ENCODE data around the gene ELOVL4. TPM values are rescaled to one million over a fixed set of nuclear protein-coding genes. Genes with fewer than 3 reads are reported as not detected.

Gene ELOVL4
- 1.2 and 1.3 TPM in 2 replicates for total RNA-seq (2014; rRNA removed; shearing (Covaris generic))

DNA sequence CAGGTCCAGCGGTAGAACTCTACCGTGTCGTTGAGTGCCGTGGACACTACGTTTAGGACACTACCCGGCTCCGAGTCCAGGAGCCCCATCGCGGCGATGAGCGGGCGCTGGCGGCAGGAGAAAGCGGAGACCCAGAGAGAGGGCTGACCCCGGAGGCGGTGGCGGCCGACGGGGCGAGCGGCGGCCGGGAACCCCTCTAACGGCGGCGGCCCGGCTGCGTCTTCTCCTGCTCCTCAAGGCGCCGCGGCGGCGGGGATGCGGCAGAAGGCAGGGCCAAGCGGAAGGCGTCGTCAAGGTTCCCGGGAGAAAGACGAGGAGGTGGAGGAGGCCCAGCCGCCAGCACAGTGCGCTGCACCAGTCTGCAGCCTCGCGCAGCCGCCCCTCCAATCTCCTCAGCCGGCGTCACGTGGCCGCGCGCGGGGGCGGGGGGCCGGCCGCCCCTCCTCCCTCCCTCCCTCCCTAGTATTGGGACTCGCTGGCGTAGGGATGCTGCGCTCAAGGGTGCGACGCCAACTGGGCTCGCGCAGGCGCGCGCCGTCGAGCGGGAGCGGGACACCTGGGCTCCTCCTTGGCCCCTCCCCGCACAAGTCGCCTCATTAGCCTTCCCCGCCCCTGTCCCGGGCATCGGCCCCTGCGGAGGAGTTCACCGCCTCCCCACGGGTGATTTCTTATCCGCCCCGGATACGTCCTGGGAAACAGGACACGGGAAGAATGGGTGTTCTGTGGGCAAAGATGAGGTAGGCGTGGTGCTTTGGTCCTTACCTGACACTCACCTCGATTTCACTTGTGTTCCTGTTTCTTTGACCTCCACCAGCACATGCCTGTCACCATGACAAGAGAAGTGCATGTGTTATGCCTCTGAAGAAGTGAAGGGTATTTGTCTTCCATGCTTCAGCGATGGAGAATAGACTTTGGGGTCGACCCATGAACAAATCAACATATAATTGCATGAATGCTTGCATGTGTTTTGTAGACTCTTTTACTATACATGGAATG, at the start of gene ELOVL4:
Gene ELOVL4 (minus strand): TSS at position 363 of the 996 bp plus-strand sequence. CDS start 274 bp downstream, at position 89.
- Histone ChIP-seq H3K36me3 (no peaks in the 10 kb centered on the region), H3K27ac (no peak within 1 kb of the TSS), H3K9me3 (replicated peaks) (no peaks in the 10 kb centered on the region), H3K27me3 (replicated peaks) (peaks cover 28% of the 10 kb centered on the region), H3K4me1 (replicated peaks) (peaks cover 13% of the 10 kb centered on the region; the same call in 1 of the 2 replicates), H3K4me3 (peak within 1 kb of the TSS; percentile 39)
- DNase-seq (ENCODE audit: low read depth in 1 of 2, low spot score in 2 of 2) = peak; percentile 36 to 51

DNA sequence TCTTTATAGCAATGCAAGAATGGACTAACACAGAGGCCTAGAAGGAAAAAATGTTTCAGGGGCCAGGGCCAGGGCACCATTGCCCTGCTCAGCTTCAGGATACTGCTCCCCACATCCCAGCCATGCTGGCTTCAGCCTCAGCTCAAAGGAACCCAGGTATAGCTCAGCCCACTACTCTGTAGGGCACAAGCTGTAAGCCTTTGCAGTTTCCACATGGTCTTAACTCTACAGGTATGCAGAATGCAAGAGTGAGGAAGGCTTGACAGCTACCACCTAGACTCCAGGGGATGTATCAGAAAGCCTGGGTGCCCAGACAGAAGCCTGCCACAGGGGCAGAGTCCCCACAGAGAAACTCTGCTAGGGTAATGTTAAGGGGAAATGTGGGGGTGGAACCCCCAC, 46.6 kb upstream of the ELOVL4 start:
- H3K9me3 ChIP-seq (replicated peaks) = no peaks in the 10 kb centered on the region
- DNase-seq (ENCODE audit: low read depth in 1 of 2, low spot score in 2 of 2) = no peak
- H3K4me3 ChIP-seq = no peak overlapping the region
- H3K27me3 ChIP-seq (replicated peaks) = no peaks in the 10 kb centered on the region; the same call in 1 of the 2 replicates
- no peaks in the 10 kb centered on the region for H3K36me3 ChIP-seq
- no peaks in the 10 kb centered on the region for H3K4me1 ChIP-seq (replicated peaks)
- no peak overlapping the region for H3K27ac ChIP-seq

DNA sequence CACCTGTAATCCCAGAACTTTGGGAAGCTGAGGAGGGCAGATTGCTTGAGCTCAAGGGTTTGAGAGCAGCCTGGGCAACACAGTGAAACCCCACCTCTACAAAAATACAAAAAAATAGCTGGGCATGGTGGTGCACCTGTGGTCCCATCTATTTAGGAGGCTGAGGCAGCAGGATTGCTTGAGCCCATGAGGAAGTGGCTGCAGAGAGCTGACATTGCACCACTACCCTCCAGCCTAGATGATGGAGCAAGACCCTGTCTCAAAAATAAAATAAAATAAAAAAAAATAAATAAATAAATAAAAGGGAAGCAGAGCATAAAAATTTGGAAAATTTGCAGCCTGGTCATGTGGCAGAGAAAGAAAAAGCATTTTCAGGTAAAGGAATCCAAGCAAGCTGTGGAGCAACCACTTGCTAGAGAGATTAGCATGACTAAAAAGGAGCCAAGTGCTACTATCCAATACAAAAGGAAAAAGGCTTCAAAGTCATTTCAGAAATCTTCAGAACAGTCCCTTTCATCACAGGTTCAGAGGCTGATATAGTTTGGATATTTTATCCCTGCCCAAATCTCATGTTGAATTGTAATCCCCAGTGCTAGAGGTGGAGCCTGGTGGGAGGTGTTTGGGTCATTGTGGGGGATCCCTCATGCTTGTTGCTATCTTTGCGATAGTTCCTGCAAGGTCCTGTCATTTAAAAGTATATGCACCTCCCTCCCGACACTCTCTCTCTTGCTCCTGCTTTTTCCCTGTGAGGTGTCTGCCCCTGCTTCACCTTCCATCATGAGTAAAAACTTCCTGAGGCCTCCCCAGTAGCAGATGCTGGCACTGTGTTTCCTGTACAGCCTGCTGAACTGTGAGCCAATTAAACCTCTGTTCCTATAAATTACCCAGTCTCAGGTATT, 45.9 kb upstream of the ELOVL4 start:
- Histone ChIP-seq H3K27me3 (replicated peaks) (no peaks in the 10 kb centered on the region; the same call in 1 of the 2 replicates), H3K36me3 (no peaks in the 10 kb centered on the region), H3K27ac (no peak overlapping the region), H3K4me3 (no peak overlapping the region), H3K9me3 (replicated peaks) (no peaks in the 10 kb centered on the region), H3K4me1 (replicated peaks) (no peaks in the 10 kb centered on the region)
- DNase-seq (ENCODE audit: low read depth in 1 of 2, low spot score in 2 of 2) = no peak

DNA sequence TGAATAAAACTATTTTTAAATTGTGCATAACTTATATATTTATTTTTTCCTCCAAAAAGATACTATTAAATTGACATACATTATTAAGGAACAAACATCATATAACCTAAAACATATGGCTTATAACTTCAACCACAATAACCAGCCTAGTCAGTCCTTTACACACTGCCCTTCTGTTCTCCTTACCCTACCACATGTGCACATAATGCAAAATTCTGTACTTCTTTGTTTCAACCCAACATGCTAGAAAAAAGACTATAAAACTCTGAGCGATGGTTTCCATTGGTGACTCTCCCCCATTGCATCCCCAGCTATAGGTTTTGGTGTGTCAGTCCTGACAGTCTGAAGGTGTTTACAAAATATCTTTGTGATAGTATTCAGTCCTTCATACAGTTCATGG, 42.3 kb upstream of the ELOVL4 start:
- H3K4me1 ChIP-seq (replicated peaks) = no peaks in the 10 kb centered on the region
- no peaks in the 10 kb centered on the region for H3K36me3 ChIP-seq
- H3K9me3 ChIP-seq (replicated peaks) = no peaks in the 10 kb centered on the region
- no peak for DNase-seq (ENCODE audit: low read depth in 1 of 2, low spot score in 2 of 2)
- H3K27ac ChIP-seq = no peak overlapping the region
- H3K4me3 ChIP-seq = no peak overlapping the region
- no peaks in the 10 kb centered on the region; the same call in 1 of the 2 replicates for H3K27me3 ChIP-seq (replicated peaks)

DNA sequence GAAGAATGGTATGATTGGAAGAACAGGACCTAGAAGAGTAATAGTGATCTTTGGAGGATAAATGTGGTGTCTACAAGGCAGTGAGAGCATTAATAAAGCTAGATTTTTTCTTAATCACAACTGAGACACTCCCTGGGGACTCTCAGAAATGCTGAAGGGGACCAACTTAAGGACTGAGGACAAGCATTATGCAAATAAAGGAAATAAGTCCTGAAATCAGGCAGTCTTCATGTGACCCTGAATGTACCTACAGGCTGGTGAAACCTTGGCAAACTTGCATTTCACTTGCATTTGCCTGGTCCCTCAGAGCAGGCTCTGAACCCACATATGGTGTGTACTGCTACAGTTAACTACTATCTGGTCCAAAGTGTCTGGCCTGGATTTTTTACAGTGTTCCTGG, 37.8 kb upstream of the ELOVL4 start:
- Histone ChIP-seq H3K4me1 (replicated peaks) (no peaks in the 10 kb centered on the region), H3K9me3 (replicated peaks) (no peaks in the 10 kb centered on the region), H3K4me3 (no peak overlapping the region), H3K27ac (no peak overlapping the region), H3K27me3 (replicated peaks) (no peaks in the 10 kb centered on the region; the same call in 1 of the 2 replicates), H3K36me3 (no peaks in the 10 kb centered on the region)
- DNase-seq (ENCODE audit: low read depth in 1 of 2, low spot score in 2 of 2) = no peak

DNA sequence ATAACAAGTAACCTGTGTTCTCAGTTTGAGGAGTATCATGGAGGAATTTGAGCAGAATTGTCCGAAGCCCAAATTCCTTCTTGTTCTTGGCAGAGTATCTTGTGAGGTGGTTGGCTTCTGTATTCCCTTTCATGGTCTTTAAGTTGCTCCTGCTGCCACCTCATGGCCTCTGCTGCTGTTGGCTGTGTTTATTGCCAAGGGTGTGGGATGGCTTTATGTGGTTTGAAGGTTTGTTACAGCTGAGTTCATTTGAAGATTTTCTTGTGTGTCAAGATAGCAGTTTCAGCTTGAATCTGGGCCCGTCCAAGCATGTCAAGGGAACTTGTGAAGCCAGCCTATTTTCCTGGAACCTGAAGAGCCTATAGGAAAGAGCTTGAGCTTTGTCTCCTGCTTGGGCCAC, 36.9 kb upstream of the ELOVL4 start:
- no peak overlapping the region for H3K27ac ChIP-seq
- H3K4me1 ChIP-seq (replicated peaks) = no peaks in the 10 kb centered on the region
- H3K4me3 ChIP-seq = no peak overlapping the region
- H3K27me3 ChIP-seq (replicated peaks) = no peaks in the 10 kb centered on the region; the same call in 1 of the 2 replicates
- DNase-seq (ENCODE audit: low read depth in 1 of 2, low spot score in 2 of 2) = no peak
- H3K9me3 ChIP-seq (replicated peaks) = no peaks in the 10 kb centered on the region
- H3K36me3 ChIP-seq = no peaks in the 10 kb centered on the region

DNA sequence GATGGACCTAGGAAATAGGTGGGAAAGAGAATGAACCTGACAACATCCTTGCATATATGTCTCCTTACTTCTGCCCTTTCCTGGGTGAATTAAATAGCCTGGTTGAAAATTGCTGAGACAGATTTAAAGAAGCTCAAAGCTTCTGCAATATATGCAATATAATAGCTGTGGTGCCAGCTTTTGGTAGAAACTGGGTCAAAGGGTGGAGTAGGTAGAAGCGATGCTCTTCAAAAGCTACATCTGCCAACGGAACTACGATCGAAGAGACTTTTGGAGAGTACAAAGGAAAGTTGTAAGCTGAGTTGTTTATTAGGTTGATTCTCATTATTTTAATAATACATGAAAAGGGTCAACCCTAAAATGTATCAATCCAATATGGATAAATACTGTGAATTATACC, 34.3 kb upstream of the ELOVL4 start:
- H3K4me1 ChIP-seq (replicated peaks) = no peaks in the 10 kb centered on the region
- H3K4me3 ChIP-seq = no peak overlapping the region
- H3K27ac ChIP-seq = no peak overlapping the region
- H3K36me3 ChIP-seq = no peaks in the 10 kb centered on the region
- H3K9me3 ChIP-seq (replicated peaks) = no peaks in the 10 kb centered on the region
- no peak for DNase-seq (ENCODE audit: low read depth in 1 of 2, low spot score in 2 of 2)
- H3K27me3 ChIP-seq (replicated peaks) = no peaks in the 10 kb centered on the region; the same call in 1 of the 2 replicates

DNA sequence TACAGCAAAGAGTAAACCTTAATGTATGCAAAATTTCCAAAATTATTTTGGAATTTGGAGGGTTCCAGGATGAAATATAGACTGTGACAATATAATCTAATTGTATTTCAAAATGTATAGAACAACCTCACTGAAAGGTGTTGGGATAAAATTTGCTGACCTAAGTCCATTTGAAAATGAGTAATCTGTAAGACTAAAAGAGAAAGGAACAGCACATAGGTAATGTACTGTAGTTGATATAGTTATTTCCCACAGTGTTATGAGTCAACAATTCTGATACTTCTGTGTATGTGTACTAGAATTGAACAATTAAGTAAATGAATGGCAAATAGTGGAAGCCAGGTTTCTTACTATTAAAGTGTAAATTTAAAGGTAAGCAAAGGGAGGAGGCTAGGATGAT, 23.8 kb upstream of the ELOVL4 start:
- Histone ChIP-seq H3K27ac (no peak overlapping the region), H3K4me3 (no peak overlapping the region), H3K27me3 (replicated peaks) (0 out of 2 replicates have a peak, but pooled peaks cover 3% of the 10 kb centered on the region), H3K36me3 (no peaks in the 10 kb centered on the region), H3K4me1 (replicated peaks) (no peaks in the 10 kb centered on the region), H3K9me3 (replicated peaks) (peaks cover 6% of the 10 kb centered on the region; the same call in 1 of the 2 replicates)
- DNase-seq (ENCODE audit: low read depth in 1 of 2, low spot score in 2 of 2) = no peak

DNA sequence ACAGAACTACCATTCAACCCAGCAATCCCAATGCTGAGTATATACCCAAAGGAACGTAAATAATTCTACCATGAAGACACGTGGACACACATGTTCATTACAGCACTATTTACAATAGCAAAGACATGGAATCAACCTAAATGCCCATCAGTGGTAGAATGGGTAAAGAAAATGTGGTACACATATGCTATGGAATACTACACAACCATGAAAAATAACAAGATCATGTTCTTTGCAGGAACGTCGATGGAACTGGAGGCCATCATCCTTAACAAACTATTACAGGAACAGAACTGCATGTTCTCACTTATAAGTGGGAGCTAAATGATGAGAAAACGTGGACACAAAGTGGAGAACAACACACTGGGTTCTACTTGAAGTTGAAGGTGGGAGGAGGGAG, 22.4 kb upstream of the ELOVL4 start:
- Histone ChIP-seq H3K36me3 (no peaks in the 10 kb centered on the region), H3K4me3 (no peak overlapping the region), H3K4me1 (replicated peaks) (no peaks in the 10 kb centered on the region), H3K9me3 (replicated peaks) (peaks cover 6% of the 10 kb centered on the region; the same call in 1 of the 2 replicates), H3K27me3 (replicated peaks) (no peaks in the 10 kb centered on the region), H3K27ac (no peak overlapping the region)
- no peak for DNase-seq (ENCODE audit: low read depth in 1 of 2, low spot score in 2 of 2)

DNA sequence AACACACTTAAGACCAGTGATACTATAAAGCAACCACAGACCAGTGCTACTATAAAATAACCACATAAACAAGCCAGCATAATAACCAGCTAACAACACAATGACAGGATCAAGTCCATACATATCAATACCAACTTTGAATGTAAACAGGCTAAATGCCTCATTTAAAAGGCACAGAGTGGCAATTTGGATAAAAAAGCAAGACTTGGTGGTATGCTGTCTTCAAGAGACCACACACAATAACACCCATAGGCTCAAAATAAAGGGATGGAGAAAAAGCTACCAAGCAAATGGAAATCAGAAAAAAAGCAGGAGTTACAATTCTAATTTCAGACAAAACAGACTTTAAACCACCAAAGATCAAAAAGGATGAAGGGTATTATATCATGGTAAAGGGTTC, 19.8 kb upstream of the ELOVL4 start:
- no peak overlapping the region for H3K4me3 ChIP-seq
- no peak overlapping the region for H3K27ac ChIP-seq
- H3K36me3 ChIP-seq = no peaks in the 10 kb centered on the region
- H3K9me3 ChIP-seq (replicated peaks) = peaks cover 6% of the 10 kb centered on the region; the same call in 1 of the 2 replicates
- DNase-seq (ENCODE audit: low read depth in 1 of 2, low spot score in 2 of 2) = no peak
- H3K27me3 ChIP-seq (replicated peaks) = no peaks in the 10 kb centered on the region
- H3K4me1 ChIP-seq (replicated peaks) = no peaks in the 10 kb centered on the region

DNA sequence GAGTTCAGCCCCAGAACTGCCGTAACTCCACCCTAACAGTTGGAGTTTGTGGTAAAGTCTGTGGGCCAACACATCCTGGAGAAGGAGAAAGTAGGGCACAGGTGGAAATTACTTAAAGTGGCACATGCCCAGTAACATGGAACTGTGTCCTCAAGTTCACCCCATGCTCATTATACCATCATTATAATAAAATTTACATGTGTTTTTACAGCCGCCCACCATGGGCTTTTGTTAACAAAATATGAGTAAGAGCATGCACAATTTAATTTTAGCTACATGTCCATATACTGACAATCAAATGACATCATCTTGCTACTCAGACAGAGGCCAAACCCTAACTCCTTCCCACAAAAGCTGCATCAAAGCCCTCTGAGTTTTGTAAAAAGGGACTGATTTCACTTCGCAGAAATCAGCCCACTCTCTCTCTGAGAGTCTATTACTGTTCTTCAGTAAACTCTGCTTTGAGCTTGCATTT, 17.3 kb upstream of the ELOVL4 start:
- no peaks in the 10 kb centered on the region for H3K36me3 ChIP-seq
- no peak overlapping the region for H3K27ac ChIP-seq
- H3K4me1 ChIP-seq (replicated peaks) = no peaks in the 10 kb centered on the region
- DNase-seq (ENCODE audit: low read depth in 1 of 2, low spot score in 2 of 2) = no peak
- H3K27me3 ChIP-seq (replicated peaks) = no peaks in the 10 kb centered on the region
- H3K4me3 ChIP-seq = no peak overlapping the region
- H3K9me3 ChIP-seq (replicated peaks) = peaks cover 6% of the 10 kb centered on the region; the same call in 1 of the 2 replicates

DNA sequence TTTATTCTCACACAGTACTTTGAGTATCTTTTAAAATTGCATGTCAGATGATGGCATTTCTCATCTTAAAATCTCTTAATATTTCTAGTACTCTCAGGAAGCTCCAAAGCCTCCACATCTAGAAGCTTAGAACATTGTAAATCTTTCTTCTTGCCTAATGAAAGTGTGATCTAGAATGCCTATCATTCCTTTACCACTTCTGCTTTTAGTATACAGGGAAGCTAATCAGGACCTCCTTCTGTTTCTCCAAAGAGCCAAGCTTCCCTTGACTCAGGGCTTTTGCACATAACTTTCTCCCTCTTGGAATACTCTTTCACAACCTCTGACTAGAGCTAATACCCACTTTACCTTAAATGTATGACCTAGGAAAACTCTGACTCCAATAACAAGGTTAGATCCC, 7.5 kb upstream of the ELOVL4 start:
- no peaks in the 10 kb centered on the region for H3K4me1 ChIP-seq (replicated peaks)
- no peak overlapping the region for H3K27ac ChIP-seq
- H3K9me3 ChIP-seq (replicated peaks) = no peaks in the 10 kb centered on the region
- no peak overlapping the region for H3K4me3 ChIP-seq
- DNase-seq (ENCODE audit: low read depth in 1 of 2, low spot score in 2 of 2) = no peak
- H3K27me3 ChIP-seq (replicated peaks) = peaks cover 3% of the 10 kb centered on the region; the same call in 1 of the 2 replicates
- H3K36me3 ChIP-seq = no peaks in the 10 kb centered on the region

DNA sequence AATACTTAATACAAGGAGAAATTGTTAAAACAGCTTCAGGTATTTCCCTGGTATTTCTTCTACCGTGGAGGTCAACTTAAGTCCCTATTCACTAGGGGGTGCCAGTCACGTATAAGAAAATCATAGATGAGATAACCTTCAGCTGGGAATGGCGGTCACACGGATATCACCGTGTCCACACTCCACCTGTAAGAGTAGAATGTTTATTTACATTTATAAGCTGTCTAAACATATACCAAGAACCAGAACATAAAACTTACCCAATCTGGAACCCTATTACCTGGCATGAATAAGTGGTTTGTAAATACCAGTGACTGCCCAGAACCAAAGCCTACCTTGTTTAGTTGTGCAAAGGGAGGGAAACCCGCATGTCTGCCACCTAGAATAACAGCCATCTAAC, 1.9 kb upstream of the ELOVL4 start:
- no peak overlapping the region for H3K4me3 ChIP-seq
- DNase-seq (ENCODE audit: low read depth in 1 of 2, low spot score in 2 of 2) = peak; percentile 34 to 47

More for the DNA sequence above, 1.9 kb upstream of the ELOVL4 start:
- peaks cover 13% of the 10 kb centered on the region; the same call in 1 of the 2 replicates for H3K4me1 ChIP-seq (replicated peaks)
- H3K9me3 ChIP-seq (replicated peaks) = no peaks in the 10 kb centered on the region
- no peaks in the 10 kb centered on the region for H3K36me3 ChIP-seq
- peaks cover 28% of the 10 kb centered on the region for H3K27me3 ChIP-seq (replicated peaks)
- no peak overlapping the region for H3K27ac ChIP-seq
